Activated CD4-positive, alpha-beta T cell treated with anti-CD3 and anti-CD28 coated beads for 36 hours (primary cell): ENCODE measurements around the gene PIGM. TPM values are rescaled to one million over a fixed set of nuclear protein-coding genes. Genes with fewer than 3 reads are reported as not detected.

Experiments
- ATAC-seq: fragments of 200-7000 bp; cut with Tn5 transposase; one replicate; pipeline ENCODE4 v1.10.0; 2021; ENCODE audit warnings: mild to moderate bottlenecking, moderate library complexity
- CTCF ChIA-PET: fragments of 350-600 bp; sonication (Branson Sonifier 250); formaldehyde crosslinking; loops from one replicate; lab custom pipeline; 2021; ENCODE audit warnings: antibody characterized with exemption; lab: Charles Lee
- POLR2A ChIA-PET: fragments of 350-600 bp; sonication (Branson Sonifier 250); formaldehyde crosslinking; loops from one replicate; lab custom pipeline; 2021; ENCODE audit warnings: antibody characterized with exemption, inconsistent platforms; lab: Charles Lee
- DNase-seq: peaks from one replicate; pipeline ENCODE4 v3.0.0-alpha.2; 2020
- H3K27ac Mint-ChIP-seq: one replicate; pipeline ENCODE4 v1.8.0; 2021; ENCODE audit warnings: mixed read lengths
- H3K27me3 Mint-ChIP-seq: one replicate; pipeline ENCODE4 v1.8.0; 2021; ENCODE audit warnings: mixed read lengths
- H3K36me3 Mint-ChIP-seq: one replicate; pipeline ENCODE4 v1.8.0; 2021; ENCODE audit warnings: low read depth, mixed read lengths
- H3K4me1 Mint-ChIP-seq: one replicate; pipeline ENCODE4 v1.8.0; 2021; ENCODE audit warnings: mixed read lengths
- H3K4me3 Mint-ChIP-seq: one replicate; pipeline ENCODE4 v1.8.0; 2021; ENCODE audit warnings: mild to moderate bottlenecking, moderate library complexity, mixed read lengths
- H3K9me3 Mint-ChIP-seq: one replicate; pipeline ENCODE4 v1.8.0; 2021; ENCODE audit warnings: low read depth, mixed read lengths
- intact Hi-C, 2 experiments: fragments of 100-400 bp; cut with DNase I in 1 of 2; cut with micrococcal nuclease in 1 of 2; formaldehyde crosslinking; loops; one replicate each; pipeline versions ENCODE4 v1.14.2 to v1.15.1; 2022 to 2024; cut with DNase I, micrococcal nuclease
- total RNA-seq, 2 experiments: library from RNA; stranded (reverse); gene quantifications; one replicate each; pipeline ENCODE4 v1.2.3, GENCODE V29; 2021

PIGM gene
- total RNA-seq, 2 experiments from 2014 or later, result 4.3 to 4.7 TPM

DNA sequence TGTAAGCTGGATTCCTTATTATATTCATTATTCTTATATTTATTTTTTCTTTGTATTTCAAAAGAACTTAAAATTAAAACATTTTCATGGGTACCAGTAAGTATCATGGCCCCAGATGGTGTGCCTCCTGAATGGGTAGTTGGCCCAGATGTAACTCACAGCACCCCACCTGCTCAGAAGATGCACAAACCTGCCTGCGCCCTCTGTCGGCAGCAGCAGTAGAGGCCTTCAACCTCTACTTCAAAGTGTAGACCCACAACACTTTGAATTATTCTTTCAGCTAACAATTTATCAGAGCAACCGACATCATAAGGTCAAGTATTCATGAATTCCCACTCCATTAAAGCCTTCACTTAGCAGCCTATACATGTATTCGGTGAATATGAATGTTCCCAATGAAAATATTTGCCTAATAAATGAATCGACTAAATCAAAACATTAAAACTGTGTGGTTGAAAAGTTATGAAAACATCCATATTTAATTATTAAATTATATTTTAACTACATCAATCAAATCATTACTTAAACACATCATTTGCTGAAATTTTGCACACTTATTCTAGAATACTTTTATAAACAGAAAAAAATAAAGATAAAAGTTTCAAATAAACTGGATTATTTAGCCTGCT, 25.4 kb downstream of the PIGM start:
- DNase-seq (peak; percentile 88), ATAC-seq (peak; percentile 90)
- ChIA-PET POLR2A (interaction anchor here (1.1 kb wide), 1 partner anchor 82 kb away, joined by 5 read pairs; the partner anchor contains the start of gene TAGLN2), CTCF (interaction anchor here (0.6 to 10.6 kb wide), 50 partner anchors 7 to 1671 kb away, joined by 3 to 237 read pairs (median 5); partner anchors contain the start of genes KCNJ9 and TAGLN2)
- no peak overlapping the region for H3K27ac Mint-ChIP-seq
- H3K36me3 Mint-ChIP-seq, result no peaks in the 10 kb centered on the region
- H3K4me1 Mint-ChIP-seq, result no peaks in the 10 kb centered on the region
- peaks cover 11% of the 10 kb centered on the region for H3K27me3 Mint-ChIP-seq
- intact Hi-C loops, result loop anchor here in 1 of 2 experiments (2.0 kb wide), 2 partner anchors 226 to 846 kb away; partner anchors contain the start of gene DUSP23
- H3K9me3 Mint-ChIP-seq, result no peaks in the 10 kb centered on the region
- H3K4me3 Mint-ChIP-seq, result no peak overlapping the region

GRCh38 chr1:160005070-160005469, 26.7 kb downstream of the PIGM start:
- intact Hi-C loops, result no loop called here
- ATAC-seq (no peak), DNase-seq (no peak)
- Mint-ChIP-seq H3K36me3 (no peaks in the 10 kb centered on the region), H3K27ac (no peak overlapping the region), H3K9me3 (no peaks in the 10 kb centered on the region), H3K4me1 (no peaks in the 10 kb centered on the region), H3K27me3 (peaks cover 11% of the 10 kb centered on the region), H3K4me3 (no peak overlapping the region)
- ChIA-PET CTCF (interaction anchor here (0.6 to 10.6 kb wide), 25 partner anchors 10 to 343 kb away, joined by 3 to 237 read pairs (median 7); partner anchors contain the start of genes KCNJ9 and TAGLN2), POLR2A (no interaction called here)

- Mint-ChIP-seq H3K36me3 (no peaks in the 10 kb centered on the region), H3K4me3 (no peak overlapping the region), H3K4me1 (no peaks in the 10 kb centered on the region), H3K27ac (no peak overlapping the region), H3K9me3 (no peaks in the 10 kb centered on the region), H3K27me3 (peaks cover 11% of the 10 kb centered on the region)
- ChIA-PET POLR2A (interaction anchor here (0.6 kb wide), 1 partner anchor 22 kb away, joined by 6 read pairs; no protein-coding TSS in a partner anchor), CTCF (interaction anchor here (1.4 to 10.6 kb wide), 6 partner anchors 13 to 206 kb away, joined by 3 to 237 read pairs (median 28); partner anchors contain the start of gene KCNJ9)
- no peak for DNase-seq
- intact Hi-C loops, result no loop called here
- ATAC-seq, result no peak
Measured at GRCh38 chr1:160004425-160004824, 27.4 kb downstream of the PIGM start.

DNA sequence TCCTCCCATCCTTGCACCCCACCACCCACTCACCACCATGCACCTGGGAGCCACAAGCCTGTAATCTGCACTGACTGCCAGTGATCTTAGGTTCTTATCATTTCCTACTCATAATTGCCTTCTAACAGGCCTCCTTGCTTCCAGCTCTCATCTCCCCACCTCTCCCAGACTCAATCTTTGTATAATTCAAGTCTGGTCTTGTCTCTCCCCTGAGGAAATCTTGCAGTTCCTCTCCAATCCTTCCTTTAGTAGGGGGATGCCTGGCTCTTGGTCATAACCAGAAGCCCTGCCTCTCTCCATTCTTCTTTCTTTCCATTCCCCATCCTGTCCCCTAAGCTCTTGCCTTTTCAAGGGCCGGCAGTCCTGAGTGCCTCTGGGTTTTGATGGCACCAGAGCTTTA, 27.8 kb downstream of the PIGM start:
- ATAC-seq, result no peak
- no peaks in the 10 kb centered on the region for H3K9me3 Mint-ChIP-seq
- peaks cover 11% of the 10 kb centered on the region for H3K27me3 Mint-ChIP-seq
- H3K4me1 Mint-ChIP-seq, result no peaks in the 10 kb centered on the region
- ChIA-PET POLR2A (interaction anchor here (0.6 kb wide), 1 partner anchor 23 kb away, joined by 6 read pairs; no protein-coding TSS in a partner anchor), CTCF (interaction anchor here (0.9 to 10.6 kb wide), 5 partner anchors 12 to 206 kb away, joined by 3 to 237 read pairs (median 3); partner anchors contain the start of gene KCNJ9)
- DNase-seq, result no peak
- intact Hi-C loops, result no loop called here
- H3K36me3 Mint-ChIP-seq, result no peaks in the 10 kb centered on the region
- H3K4me3 Mint-ChIP-seq, result no peak overlapping the region
- no peak overlapping the region for H3K27ac Mint-ChIP-seq

DNA sequence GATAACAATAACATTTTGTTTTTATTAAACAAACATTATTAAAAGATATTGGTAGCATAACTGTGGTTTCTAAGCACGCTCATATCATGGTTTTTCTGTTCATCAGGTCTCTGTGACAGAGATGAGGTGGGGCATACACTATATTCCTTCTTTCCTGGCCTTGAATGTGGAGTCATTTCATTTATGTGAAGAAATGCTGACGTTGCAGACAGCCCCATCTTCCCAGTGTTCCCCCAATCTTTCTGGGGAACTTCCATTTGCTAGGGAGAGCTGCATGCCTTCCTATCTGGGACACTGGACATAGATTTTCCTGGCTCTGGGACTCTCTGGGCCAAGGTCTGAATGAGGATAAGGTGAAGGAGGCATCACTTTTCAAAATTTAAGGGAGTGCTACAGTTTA, 30.4 kb downstream of the PIGM start:
- CTCF ChIA-PET, result interaction anchor here (0.6 to 10.6 kb wide), 9 partner anchors 10 to 171 kb away, joined by 3 to 237 read pairs (median 3); no protein-coding TSS in a partner anchor
- intact Hi-C loops, result no loop called here

DNA sequence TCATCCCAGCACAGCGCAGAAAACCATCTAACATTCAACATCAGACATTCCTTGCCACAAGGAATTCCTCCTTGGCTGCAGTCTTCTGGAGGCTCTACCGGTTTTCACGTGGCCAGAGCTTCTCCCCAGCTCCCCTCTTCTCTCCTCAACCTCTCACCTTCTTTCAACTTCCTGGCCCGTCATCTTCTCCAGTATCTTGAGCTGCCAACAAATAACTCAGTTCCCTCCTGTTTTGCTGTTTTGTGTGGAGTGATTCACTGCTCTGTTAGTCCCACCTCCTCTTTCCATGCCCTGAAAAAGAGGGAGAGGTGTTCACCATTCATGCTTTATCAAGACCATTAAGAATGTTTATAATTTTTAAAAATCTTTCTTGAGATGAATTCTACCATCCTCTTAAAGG, 32.6 kb downstream of the PIGM start:
- ChIA-PET CTCF (interaction anchor here (0.8 to 2.5 kb wide), 5 partner anchors 9 to 200 kb away, joined by 3 to 14 read pairs (median 3); no protein-coding TSS in a partner anchor), POLR2A (no interaction called here)
- Mint-ChIP-seq H3K27me3 (peaks cover 12% of the 10 kb centered on the region), H3K27ac (no peak overlapping the region), H3K36me3 (no peaks in the 10 kb centered on the region), H3K4me3 (no peak overlapping the region), H3K4me1 (no peaks in the 10 kb centered on the region), H3K9me3 (no peaks in the 10 kb centered on the region)
- ATAC-seq (no peak), DNase-seq (no peak)
- intact Hi-C loops, result loop anchor here in 1 of 2 experiments (1.0 kb wide), 1 partner anchor 8 kb away; no protein-coding TSS in a partner anchor

More for the DNA sequence above, 30.4 kb downstream of the PIGM start:
- POLR2A ChIA-PET, result no interaction called here
- no peaks in the 10 kb centered on the region for H3K36me3 Mint-ChIP-seq
- H3K27me3 Mint-ChIP-seq, result peaks cover 8% of the 10 kb centered on the region
- no peaks in the 10 kb centered on the region for H3K9me3 Mint-ChIP-seq
- no peak overlapping the region for H3K27ac Mint-ChIP-seq
- ATAC-seq (no peak), DNase-seq (no peak)
- H3K4me3 Mint-ChIP-seq, result no peak overlapping the region
- H3K4me1 Mint-ChIP-seq, result no peaks in the 10 kb centered on the region

- ChIA-PET CTCF (interaction anchor here (4.7 kb wide), 1 partner anchor 11 kb away, joined by 31 read pairs; no protein-coding TSS in a partner anchor), POLR2A (no interaction called here)
- Mint-ChIP-seq H3K4me3 (no peak overlapping the region), H3K27me3 (peaks cover 11% of the 10 kb centered on the region), H3K27ac (no peak overlapping the region), H3K9me3 (no peaks in the 10 kb centered on the region), H3K4me1 (peaks cover 3% of the 10 kb centered on the region), H3K36me3 (no peaks in the 10 kb centered on the region)
- intact Hi-C loops, result no loop called here
- DNase-seq (no peak), ATAC-seq (no peak)
Measured at GRCh38 chr1:159996653-159997052, 35.1 kb downstream of the PIGM start.

- H3K27ac Mint-ChIP-seq, result no peak overlapping the region
- H3K9me3 Mint-ChIP-seq, result no peaks in the 10 kb centered on the region
- DNase-seq (no peak), ATAC-seq (no peak)
- ChIA-PET POLR2A (no interaction called here), CTCF (interaction anchor here (1.1 to 4.7 kb wide), 3 partner anchors 12 to 102 kb away, joined by 4 to 31 read pairs (median 6); no protein-coding TSS in a partner anchor)
- H3K4me1 Mint-ChIP-seq, result peaks cover 7% of the 10 kb centered on the region
- no peak overlapping the region for H3K4me3 Mint-ChIP-seq
- H3K27me3 Mint-ChIP-seq, result peaks cover 9% of the 10 kb centered on the region
- intact Hi-C loops, result no loop called here
- H3K36me3 Mint-ChIP-seq, result no peaks in the 10 kb centered on the region
Measured at GRCh38 chr1:159994896-159995295, 36.9 kb downstream of the PIGM start.

GRCh38 chr1:159993911-159994310, 37.9 kb downstream of the PIGM start:
- intact Hi-C loops, result no loop called here

DNA sequence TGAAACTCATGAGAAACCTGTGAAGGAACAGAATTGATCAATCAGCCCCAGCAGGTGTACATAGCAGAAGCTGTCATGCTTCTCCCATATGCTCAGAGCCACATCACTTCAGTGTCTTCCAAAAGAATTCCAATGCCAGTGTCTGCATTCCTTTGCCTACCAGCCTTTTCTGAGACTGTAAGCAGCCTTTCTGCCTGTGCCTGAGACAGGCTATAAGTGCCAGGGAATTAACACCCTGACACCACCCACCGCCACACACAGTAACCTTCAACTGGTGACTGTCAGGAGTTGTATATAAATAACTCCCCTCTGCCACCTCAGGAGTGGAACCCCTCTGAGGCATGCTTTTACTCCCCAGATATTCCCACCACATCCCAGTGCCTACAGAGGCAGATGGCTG, 39.6 kb downstream of the PIGM start:
- Mint-ChIP-seq H3K9me3 (no peaks in the 10 kb centered on the region), H3K27ac (no peak overlapping the region), H3K27me3 (peaks cover 11% of the 10 kb centered on the region), H3K36me3 (no peaks in the 10 kb centered on the region), H3K4me1 (peaks cover 7% of the 10 kb centered on the region), H3K4me3 (no peak overlapping the region)
- intact Hi-C loops, result no loop called here
- DNase-seq (no peak), ATAC-seq (no peak)
- ChIA-PET POLR2A (no interaction called here), CTCF (interaction anchor here (0.7 to 1.4 kb wide), 8 partner anchors 9 to 192 kb away, joined by 3 to 22 read pairs (median 4); partner anchors contain the start of gene SLAMF9)

More at GRCh38 chr1:159993911-159994310, 37.9 kb downstream of the PIGM start:
- ChIA-PET POLR2A (no interaction called here), CTCF (interaction anchor here (1.1 to 4.7 kb wide), 3 partner anchors 13 to 101 kb away, joined by 4 to 31 read pairs (median 6); no protein-coding TSS in a partner anchor)
- Mint-ChIP-seq H3K27me3 (peaks cover 9% of the 10 kb centered on the region), H3K4me3 (no peak overlapping the region), H3K36me3 (no peaks in the 10 kb centered on the region), H3K27ac (no peak overlapping the region), H3K4me1 (peaks cover 7% of the 10 kb centered on the region), H3K9me3 (no peaks in the 10 kb centered on the region)
- DNase-seq (no peak), ATAC-seq (no peak)

- H3K4me3 Mint-ChIP-seq, result no peak overlapping the region
- H3K9me3 Mint-ChIP-seq, result no peaks in the 10 kb centered on the region
- peaks cover 7% of the 10 kb centered on the region for H3K4me1 Mint-ChIP-seq
- no peaks in the 10 kb centered on the region for H3K36me3 Mint-ChIP-seq
- ATAC-seq (peak; percentile 83), DNase-seq (peak; percentile 44)
- H3K27me3 Mint-ChIP-seq, result peaks cover 10% of the 10 kb centered on the region
- POLR2A ChIA-PET, result no interaction called here
- intact Hi-C loops, result loop anchor here in 1 of 2 experiments (1.0 kb wide), 1 partner anchor 8 kb away; no protein-coding TSS in a partner anchor
- peak overlapping the region; percentile 35 for H3K27ac Mint-ChIP-seq
- CTCF ChIA-PET, result interaction anchor here (0.7 to 1.4 kb wide), 8 partner anchors 10 to 192 kb away, joined by 3 to 22 read pairs (median 4); partner anchors contain the start of gene SLAMF9
Measured at GRCh38 chr1:159991513-159991912, 40.3 kb downstream of the PIGM start.
